GM08714 (cell line): ENCODE data around the gene ZKSCAN1.
"Not testable (repeated sequence)": the region's sequence is repeated elsewhere in the genome, so short reads cannot be mapped to it uniquely, and the experiment has no call there.

Experiments used
- H3K4me3 ChIP-seq: fragments of 200-500 bp; sonication (Bioruptor generic); 2 replicates; pipeline ENCODE4 v1.5.1; 2014; ENCODE audit warnings: mild to moderate bottlenecking, low read length, inconsistent platforms
- ZNF274 ChIP-seq: IDR thresholded peaks from 2 replicates; pipeline ENCODE4 v1.6.1; 2012; ENCODE audit warnings: mild to moderate bottlenecking, low read depth, low read length

The ZKSCAN1 gene

DNA sequence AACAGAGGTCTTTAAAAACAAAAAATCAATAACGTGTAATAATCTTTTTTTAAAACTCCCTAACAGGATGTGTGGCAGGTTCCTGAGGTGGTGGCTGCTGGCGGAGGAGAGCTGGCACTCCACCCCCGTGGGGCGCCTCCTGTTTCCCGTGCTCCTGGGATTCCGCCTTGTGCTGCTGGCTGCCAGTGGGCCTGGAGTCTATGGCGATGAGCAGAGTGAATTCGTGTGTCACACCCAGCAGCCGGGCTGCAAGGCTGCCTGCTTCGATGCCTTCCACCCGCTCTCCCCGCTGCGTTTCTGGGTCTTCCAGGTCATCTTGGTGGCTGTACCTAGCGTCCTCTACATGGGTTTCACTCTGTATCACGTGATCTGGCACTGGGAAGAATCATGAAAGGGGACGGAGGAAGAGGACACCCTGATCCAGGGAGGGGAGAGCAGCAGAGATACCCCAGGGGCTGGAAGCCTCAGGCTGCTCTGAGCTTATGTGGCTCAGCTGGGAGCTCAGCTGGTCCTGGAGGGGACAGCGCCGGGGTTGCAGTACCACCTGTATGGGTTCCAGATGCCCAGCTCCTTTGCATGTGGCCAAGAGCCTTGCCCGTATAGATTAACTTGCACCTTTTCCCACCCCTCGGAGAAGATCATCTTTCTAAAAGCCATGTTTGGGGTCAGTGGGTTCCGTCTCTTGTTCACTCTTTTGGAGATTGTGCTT lies 22.9 kb upstream of the ZKSCAN1 start:
- H3K4me3 ChIP-seq, result no peak overlapping the region
- no peak for TF ChIP-seq ZNF274

DNA sequence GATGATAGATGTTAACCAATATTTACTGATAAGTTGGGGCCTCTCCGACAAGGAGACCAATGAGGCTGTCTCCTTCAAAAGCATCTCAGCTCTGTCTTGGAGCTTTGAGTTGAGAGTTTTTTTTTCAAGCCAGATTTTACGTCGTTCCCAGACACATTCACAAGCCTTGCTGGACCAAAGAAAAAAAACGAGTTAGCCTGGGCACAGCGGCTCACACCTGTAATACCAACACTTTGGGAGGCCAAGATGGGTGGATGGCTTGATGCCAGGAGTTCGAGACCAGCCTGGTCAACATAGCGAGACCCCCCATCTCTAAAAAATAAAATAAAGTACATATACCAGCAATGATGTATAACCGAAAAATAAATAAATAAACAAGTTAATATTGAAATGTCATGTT lies 20.6 kb upstream of the ZKSCAN1 start:
- H3K4me3 ChIP-seq, result no peak overlapping the region

DNA sequence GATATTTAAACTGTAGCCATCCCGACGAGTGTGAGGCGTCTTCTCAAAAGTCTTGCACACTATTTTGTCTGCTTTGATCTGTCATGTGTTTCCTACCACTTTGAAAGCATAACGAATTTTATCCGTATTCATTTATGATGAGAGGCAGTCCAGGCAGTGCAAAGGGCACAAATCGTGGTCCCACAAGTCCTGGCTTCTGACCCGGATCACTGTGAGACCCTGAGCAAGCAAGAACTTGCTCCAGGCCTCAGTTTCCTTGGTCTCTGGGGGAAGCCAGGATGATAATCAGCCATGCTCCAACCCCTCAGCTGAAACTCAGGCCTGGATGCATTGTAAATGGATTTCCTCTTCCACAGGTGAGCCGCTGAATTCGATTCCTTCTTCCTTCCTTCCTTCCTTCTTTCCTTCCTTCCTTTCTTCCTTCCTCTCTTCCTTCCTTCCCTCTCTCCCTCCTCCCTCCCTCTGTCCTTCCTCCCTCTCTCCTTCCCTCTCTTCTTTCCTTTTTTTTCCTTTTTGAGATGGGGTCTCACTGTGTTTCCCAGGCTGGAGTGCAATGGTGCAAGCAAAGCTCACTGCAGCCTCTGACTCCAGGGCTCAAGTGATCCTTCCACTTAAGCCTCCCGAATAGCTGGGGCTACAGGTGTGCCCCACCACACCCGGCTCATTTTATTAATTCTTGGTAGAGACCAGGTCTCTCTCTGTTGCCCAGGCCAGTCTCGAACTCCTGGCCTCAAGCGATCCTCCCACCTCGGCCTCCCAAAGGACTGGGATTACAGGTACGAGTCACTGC lies 18.4 kb upstream of the ZKSCAN1 start:
- no peak for TF ChIP-seq ZNF274
- peak overlapping the region; percentile 38; the same call in 1 of the 2 replicates for H3K4me3 ChIP-seq

More for the DNA sequence above, 20.6 kb upstream of the ZKSCAN1 start:
- TF ChIP-seq ZNF274, result no peak

DNA sequence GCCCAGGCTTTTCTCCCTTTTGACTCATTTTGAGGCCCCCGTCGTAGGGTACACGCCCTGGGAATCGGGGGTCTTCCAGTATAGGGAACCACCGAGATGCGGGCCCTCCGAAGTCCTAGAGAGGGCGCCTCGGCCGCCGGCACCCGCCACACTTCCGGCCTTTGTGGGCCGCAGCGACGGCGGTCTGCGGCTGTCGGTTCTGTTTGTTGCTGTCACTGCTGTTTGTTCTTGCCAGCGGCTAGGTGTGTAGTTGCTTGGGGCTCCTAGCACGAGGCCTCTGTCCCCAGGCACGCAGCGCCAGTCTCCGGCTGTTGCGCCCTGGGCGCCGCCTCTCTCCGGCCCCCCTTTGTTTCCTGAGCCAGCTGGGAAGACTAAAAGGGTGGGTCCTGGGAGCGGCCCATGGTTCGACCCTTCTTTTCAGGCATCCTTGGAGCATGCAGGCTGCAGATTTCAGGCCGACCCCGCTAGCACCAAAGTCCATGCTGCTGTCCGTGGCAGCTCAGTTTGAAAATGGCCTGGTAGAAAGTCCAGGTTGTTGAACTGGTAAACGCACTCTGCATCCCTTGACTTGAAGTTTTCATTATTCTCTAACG lies 17.8 kb upstream of the ZKSCAN1 start:
- TF ChIP-seq ZNF274, result no peak
- peak overlapping the region; percentile 38; the same call in 1 of the 2 replicates for H3K4me3 ChIP-seq

DNA sequence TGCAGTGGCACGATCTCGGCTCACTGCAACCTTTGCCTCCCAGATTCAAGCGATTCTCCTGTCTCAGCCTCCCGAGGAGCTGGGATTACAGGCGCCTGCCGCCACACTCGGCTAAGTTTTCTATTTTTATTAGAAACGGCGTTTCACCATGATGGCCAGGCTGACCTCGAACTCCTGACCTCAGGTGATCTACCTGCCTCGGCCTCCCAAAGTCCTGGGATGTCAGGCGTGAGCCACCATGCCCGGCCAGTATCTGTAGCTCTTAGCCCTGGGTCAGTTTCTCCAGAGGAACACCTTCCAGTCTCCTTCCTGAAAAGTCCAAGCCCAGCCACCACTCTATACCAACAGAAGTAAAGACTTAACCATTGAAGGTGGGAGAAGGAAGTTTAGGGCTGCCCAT lies 15.2 kb upstream of the ZKSCAN1 start:
- H3K4me3 ChIP-seq, result no peak overlapping the region
- TF ChIP-seq ZNF274, result no peak

DNA sequence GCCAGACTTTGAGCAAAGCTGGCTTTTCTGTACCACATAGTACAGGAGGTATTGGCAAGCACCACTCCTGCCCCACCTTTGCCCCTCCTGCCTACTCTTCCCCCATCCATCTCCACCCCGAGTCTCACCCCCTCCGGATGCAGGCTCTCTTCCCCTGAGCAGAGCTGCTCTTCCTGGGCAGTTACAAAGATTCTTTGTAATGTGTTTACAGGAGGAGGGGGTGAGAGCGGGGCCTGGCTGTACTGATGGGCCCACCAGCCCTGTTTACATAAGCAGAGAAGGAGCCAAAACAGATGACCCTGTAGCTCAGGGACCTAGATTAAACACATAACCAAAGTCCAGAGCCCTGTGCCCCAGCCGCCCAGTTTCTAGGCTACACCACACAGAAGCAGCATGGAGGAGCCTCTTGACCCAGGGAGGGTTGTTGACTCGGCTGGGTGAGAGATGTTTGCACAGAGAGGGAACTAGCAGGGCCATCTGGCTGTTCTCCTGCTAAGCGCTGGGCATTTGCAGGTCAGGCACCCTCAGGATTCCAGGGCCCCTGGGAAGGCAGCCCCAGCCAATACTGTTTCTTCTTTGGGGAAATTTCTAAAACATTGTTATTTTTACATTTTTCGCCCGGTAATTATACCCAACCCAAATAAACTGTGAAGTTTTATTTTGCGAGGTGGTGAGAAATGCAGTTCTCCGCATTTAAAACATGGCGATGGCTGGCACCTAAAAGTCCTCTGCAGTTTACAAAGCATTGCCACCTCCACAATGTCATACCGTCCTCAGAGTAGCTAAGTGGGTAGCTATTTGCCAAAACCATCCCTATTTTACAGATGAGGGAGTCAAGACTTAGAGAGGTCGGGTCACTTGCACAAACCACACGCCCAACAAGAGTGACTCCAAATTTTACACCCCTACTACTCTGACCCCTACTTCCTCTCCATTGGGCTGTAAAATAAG lies 11.4 kb upstream of the ZKSCAN1 start:
- H3K4me3 ChIP-seq, result no peak overlapping the region
- TF ChIP-seq ZNF274, result no peak

DNA sequence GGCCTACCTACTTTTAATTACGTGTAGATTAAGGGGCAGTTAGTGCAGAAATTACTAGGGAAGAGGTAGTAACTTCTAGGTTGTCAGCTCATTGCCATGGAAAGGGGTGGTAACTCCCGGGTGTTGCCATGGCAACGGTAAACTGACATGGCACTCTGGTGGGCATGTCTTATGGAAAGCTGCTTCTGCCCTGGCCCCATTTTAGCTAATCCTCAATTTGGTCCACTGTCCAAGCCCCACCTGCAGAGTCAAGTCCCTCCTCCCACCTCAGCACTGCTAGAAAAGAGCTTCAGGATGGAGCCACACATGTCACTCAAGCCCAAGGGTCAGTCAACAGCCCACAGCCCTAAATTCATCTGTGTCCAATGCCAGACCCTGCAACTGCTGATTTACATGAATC lies 7.5 kb upstream of the ZKSCAN1 start:
- no peak for TF ChIP-seq ZNF274
- no peak overlapping the region for H3K4me3 ChIP-seq

DNA sequence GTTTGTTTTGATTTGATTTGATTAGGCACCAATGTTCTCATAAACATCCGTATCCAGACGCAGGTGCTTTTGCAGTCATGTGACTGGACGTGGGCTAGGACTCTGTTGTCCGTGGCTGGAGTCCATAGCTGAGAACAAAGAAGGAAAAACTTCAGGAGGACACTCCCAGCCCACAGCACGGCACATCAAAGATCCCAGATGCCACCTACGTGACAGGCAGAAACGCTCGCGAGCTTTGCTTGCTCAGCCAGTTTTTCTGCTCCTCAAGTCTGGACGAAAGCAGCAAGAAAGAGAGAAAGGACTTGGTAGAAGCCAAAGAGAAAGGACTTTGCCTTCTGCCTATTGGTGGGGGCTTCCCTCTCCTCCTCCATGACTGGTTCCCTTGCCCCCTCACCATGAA lies 6.9 kb upstream of the ZKSCAN1 start:
- no peak overlapping the region for H3K4me3 ChIP-seq
- TF ChIP-seq ZNF274, result no peak

DNA sequence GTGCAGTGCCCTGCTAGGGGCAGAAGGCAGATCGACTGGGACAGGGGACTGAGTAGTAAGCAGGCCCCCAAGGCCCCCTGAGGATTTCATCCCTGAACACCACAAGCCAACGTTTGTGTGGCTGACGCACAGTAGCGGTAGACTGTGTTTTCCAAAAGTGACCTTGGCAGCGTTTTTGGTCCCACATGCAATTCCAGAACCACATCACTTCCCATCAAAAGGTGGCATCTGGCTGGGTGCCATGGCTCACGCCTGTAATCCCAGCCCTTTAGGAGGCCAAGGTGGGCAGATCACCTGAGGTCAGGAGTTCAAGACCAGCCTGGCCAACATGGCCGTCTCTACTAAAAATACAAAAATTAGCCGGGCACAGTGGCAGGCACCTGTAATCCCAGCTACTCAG lies 5.4 kb upstream of the ZKSCAN1 start:
- H3K4me3 ChIP-seq, result not testable (repeated sequence)

DNA sequence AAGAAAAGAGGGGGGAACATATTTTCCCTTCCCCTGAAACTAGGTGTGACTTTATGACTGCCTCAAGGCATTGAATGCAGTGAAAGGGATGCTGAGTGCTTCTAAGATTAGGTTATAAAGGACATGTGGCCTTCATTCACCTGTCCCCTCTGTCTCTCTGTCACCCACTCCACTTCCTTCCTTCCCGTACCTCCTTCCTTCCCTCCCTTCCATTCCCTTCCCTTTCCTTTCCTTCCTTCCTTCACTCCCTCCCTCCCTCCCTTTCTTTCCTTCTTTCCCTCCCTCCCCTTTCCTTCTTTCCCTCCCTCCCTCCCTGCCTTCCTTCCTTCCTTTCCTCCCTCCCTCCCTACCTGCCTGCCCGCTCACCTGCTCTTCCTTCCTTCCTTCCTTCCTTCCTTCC lies 4.5 kb upstream of the ZKSCAN1 start:
- TF ChIP-seq ZNF274, result no peak
- no peak overlapping the region for H3K4me3 ChIP-seq

DNA sequence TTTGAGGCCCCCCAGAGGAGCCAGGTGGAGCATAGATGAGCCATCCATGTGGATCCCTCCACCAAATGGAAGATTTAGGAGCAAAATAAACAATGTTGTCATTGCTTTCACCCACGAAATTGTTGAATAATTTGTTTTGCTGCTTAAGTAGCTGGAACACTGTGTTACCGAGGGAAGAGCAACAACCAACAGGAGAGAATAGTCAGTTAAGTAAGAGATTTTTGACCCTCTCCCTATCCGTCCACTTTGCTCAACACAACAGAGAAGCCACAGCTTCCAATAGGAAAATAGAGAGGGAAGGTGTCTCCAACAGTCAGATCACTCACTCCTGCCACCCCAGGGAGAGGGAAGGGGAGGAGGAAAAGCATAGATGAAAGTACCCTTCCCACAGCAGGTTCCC lies 3.9 kb upstream of the ZKSCAN1 start:
- no peak overlapping the region for H3K4me3 ChIP-seq
- no peak for TF ChIP-seq ZNF274

DNA sequence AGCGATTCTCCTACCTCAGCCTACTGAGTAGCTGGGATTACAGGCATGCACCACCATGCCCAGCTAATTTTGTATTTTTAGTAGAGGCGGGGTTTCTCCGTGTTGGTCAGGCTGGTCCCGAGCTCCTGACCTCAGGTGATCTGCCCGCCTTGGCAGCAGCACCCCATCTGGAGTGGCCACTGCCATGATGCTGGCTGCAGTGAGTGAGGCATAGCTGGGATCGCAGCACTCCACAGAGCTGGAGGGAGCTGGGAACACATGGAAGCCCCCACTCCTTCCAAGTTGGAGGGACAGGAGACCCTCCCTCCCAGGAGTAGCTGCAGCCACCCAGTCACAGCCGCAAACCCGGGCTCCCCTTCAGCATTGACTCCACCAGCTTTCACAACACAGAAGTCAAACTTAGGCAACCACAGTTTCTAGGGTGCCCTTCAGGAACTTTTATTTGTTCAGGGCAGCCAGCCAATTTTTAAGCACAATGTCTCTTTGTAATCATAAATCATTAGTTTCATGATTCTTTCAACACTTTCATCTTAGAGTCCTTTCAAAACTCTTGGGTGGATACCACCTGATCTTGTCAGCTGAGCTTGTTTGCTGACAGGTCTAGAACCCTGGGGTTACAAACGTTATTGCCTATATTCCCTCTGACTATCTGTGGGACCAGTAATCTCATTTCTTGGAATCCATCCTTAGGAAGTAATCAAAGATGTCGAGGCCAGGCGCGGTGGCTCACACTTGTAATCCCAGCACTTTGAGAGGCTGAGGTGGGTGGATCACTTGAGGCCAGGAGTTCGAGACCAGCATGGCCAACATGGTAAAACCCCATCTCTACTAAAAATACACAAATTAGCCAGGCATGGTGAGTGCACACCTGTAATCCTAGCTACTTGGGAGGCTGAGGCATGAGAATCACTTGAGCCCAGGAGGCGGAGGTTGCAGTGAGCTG lies 2.7 kb upstream of the ZKSCAN1 start:
- not testable (repeated sequence) for H3K4me3 ChIP-seq

DNA sequence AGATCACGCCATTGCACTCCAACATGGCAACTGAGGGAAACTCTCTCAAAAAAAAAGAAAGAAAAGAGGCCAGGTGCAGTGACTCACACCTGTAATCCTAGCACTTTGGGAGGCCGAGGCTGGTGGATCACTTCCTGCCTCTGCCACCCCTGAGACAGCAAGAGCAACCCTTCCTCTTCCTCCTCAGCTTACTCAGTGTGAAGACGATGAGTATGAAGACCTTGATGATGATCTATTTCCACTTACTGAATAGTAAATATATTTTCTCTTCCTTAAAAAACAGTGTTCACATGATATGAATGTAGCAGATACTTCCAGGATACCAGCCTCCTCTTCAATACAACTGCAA lies 2.1 kb upstream of the ZKSCAN1 start:
- no peak for TF ChIP-seq ZNF274
- H3K4me3 ChIP-seq, result no peak overlapping the region
